H9 (cell line): ENCODE results near the gene SHANK3. TPM values are rescaled to one million over a fixed set of nuclear protein-coding genes. Genes with fewer than 3 reads are reported as not detected.
"Not testable (repeated sequence)": the region's sequence is repeated elsewhere in the genome, so short reads cannot be mapped to it uniquely, and the experiment has no call there.

Source experiments
- DNase-seq: peaks from one replicate; pipeline ENCODE4 v3.0.0-alpha.2; 2017
- H2AFZ ChIP-seq: one replicate; pipeline ENCODE4 v1.6.1; 2013; ENCODE audit warnings: mild to moderate bottlenecking, low read length, control low read depth, moderate library complexity
- H2AK5ac ChIP-seq: 2 replicates; pipeline ENCODE4 v1.6.1; 2013; ENCODE audit warnings: low read length, control low read depth, mixed read lengths; ENCODE audit not compliant: insufficient read length
- H2BK120ac ChIP-seq: one replicate; pipeline ENCODE4 v1.6.1; 2013; ENCODE audit warnings: low read depth, mild to moderate bottlenecking, low read length, control low read depth, inconsistent platforms; ENCODE audit not compliant: poor library complexity, severe bottlenecking
- H2BK12ac ChIP-seq: 2 replicates; pipeline ENCODE4 v1.6.1; 2013; ENCODE audit warnings: low read length, control low read depth, mixed read lengths, low read depth; ENCODE audit not compliant: insufficient read length
- H2BK15ac ChIP-seq: 2 replicates; pipeline ENCODE4 v1.6.1; 2013; ENCODE audit warnings: low read depth, low read length, control low read depth
- H2BK20ac ChIP-seq: one replicate; pipeline ENCODE4 v1.6.1; 2013; ENCODE audit warnings: low read depth, mild to moderate bottlenecking, low read length, control low read depth, inconsistent platforms; ENCODE audit not compliant: poor library complexity, severe bottlenecking
- H2BK5ac ChIP-seq: 2 replicates; pipeline ENCODE4 v1.6.1; 2013; ENCODE audit warnings: low read length, control low read depth, mixed read lengths; ENCODE audit not compliant: insufficient read length
- H3K14ac ChIP-seq: 2 replicates; pipeline ENCODE4 v1.6.1; 2013; ENCODE audit warnings: low read length, control low read depth; ENCODE audit not compliant: insufficient read depth
- H3K18ac ChIP-seq: 2 replicates; pipeline ENCODE4 v1.6.1; 2013; ENCODE audit warnings: low read depth, mild to moderate bottlenecking, mixed read lengths, low read length, control low read depth; ENCODE audit not compliant: insufficient read length
- H3K23ac ChIP-seq: 2 replicates; pipeline ENCODE4 v1.6.1; 2013; ENCODE audit warnings: low read length, control low read depth, mixed read lengths, low read depth; ENCODE audit not compliant: insufficient read length
- H3K23me2 ChIP-seq: 2 replicates; pipeline ENCODE4 v1.6.1; 2013; ENCODE audit warnings: low read depth, mild to moderate bottlenecking, mixed read lengths, low read length, control low read depth; ENCODE audit not compliant: insufficient read length, poor library complexity, severe bottlenecking
- H3K27ac ChIP-seq: 2 replicates; pipeline ENCODE4 v1.5.1; 2013; ENCODE audit warnings: low read length, control low read depth, mixed read lengths, low read depth; ENCODE audit not compliant: insufficient read length
- H3K27me3 ChIP-seq: 2 replicates; pipeline ENCODE4 v1.6.1; 2013; ENCODE audit warnings: low read length, control low read depth, inconsistent platforms; ENCODE audit not compliant: insufficient read depth
- H3K4ac ChIP-seq: 2 replicates; pipeline ENCODE4 v1.6.1; 2013; ENCODE audit warnings: low read depth, mild to moderate bottlenecking, control low read depth, inconsistent platforms, low read length, moderate library complexity
- H3K4me1 ChIP-seq: 2 replicates; pipeline ENCODE4 v1.6.1; 2013; ENCODE audit warnings: low read length, control low read depth, inconsistent platforms; ENCODE audit not compliant: insufficient read depth
- H3K4me2 ChIP-seq: 2 replicates; pipeline ENCODE4 v1.6.1; 2013; ENCODE audit warnings: low read length, control low read depth, mixed read lengths; ENCODE audit not compliant: insufficient read length, insufficient read depth
- H3K56ac ChIP-seq: 2 replicates; pipeline ENCODE4 v1.6.1; 2013; ENCODE audit warnings: low read depth, mild to moderate bottlenecking, mixed read lengths, low read length, control low read depth; ENCODE audit not compliant: insufficient read length
- H3K79me1 ChIP-seq: 2 replicates; pipeline ENCODE4 v1.6.1; 2013; ENCODE audit warnings: low read depth, mild to moderate bottlenecking, moderate library complexity, low read length, control low read depth, inconsistent platforms; ENCODE audit not compliant: insufficient read depth, poor library complexity, severe bottlenecking
- H3K79me2 ChIP-seq: 2 replicates; pipeline ENCODE4 v1.6.1; 2013; ENCODE audit warnings: low read length, control low read depth, inconsistent platforms; ENCODE audit not compliant: insufficient read depth
- H3K9ac ChIP-seq: 2 replicates; pipeline ENCODE4 v1.6.1; 2013; ENCODE audit warnings: low read length, control low read depth, mixed read lengths; ENCODE audit not compliant: insufficient read length; ENCODE audit errors: extremely low read depth
- H3K9me3 ChIP-seq: one replicate; pipeline ENCODE4 v1.6.1; 2013; ENCODE audit warnings: low read depth, low read length, inconsistent platforms; ENCODE audit not compliant: control insufficient read depth
- H3T11ph ChIP-seq: one replicate; pipeline ENCODE4 v1.6.1; 2013; ENCODE audit warnings: mild to moderate bottlenecking, low read length, control low read depth, inconsistent platforms
- H4K20me1 ChIP-seq: one replicate; pipeline ENCODE4 v1.6.1; 2013; ENCODE audit not compliant: control insufficient read depth, insufficient read length, insufficient read depth
- H4K5ac ChIP-seq: 2 replicates; pipeline ENCODE4 v1.6.1; 2013; ENCODE audit warnings: low read depth, mild to moderate bottlenecking, mixed read lengths, low read length, control low read depth; ENCODE audit not compliant: insufficient read length
- H4K8ac ChIP-seq: replicated peaks from 2 replicates; pipeline ENCODE4 v1.6.1; 2013; ENCODE audit warnings: low read length, control low read depth, mixed read lengths, low read depth; ENCODE audit not compliant: insufficient read length
- H4K91ac ChIP-seq: 2 replicates; pipeline ENCODE4 v1.6.1; 2013; ENCODE audit warnings: low read depth, mild to moderate bottlenecking, moderate library complexity, mixed read lengths, low read length, control low read depth; ENCODE audit not compliant: insufficient read length
- H3K27ac Mint-ChIP-seq, 3 experiments: 2 replicates in 2 of 3; 3 replicates in 1 of 3; pipeline ENCODE4 v1.8.0; 2020 to 2021; ENCODE audit warnings: mixed read lengths in 3 of 3, mild to moderate bottlenecking in 1 of 3, moderate library complexity in 1 of 3
- H3K27me3 Mint-ChIP-seq: 2 replicates; pipeline ENCODE4 v1.8.0; 2021; ENCODE audit warnings: low read depth, mild to moderate bottlenecking, moderate library complexity, mixed read lengths
- H3K36me3 Mint-ChIP-seq, 3 experiments: 2 replicates in 2 of 3; 3 replicates in 1 of 3; pipeline ENCODE4 v1.8.0; 2020 to 2021; ENCODE audit warnings: low read depth in 3 of 3, mixed read lengths in 3 of 3; ENCODE audit not compliant: insufficient read depth in 1 of 3
- H3K4me1 Mint-ChIP-seq, 2 experiments: 2 replicates each; pipeline ENCODE4 v1.8.0; 2020; ENCODE audit warnings: mixed read lengths in 2 of 2
- H3K4me3 Mint-ChIP-seq, 2 experiments: 2 replicates in 1 of 2; 3 replicates in 1 of 2; pipeline ENCODE4 v1.8.0; 2020 to 2021; ENCODE audit warnings: mild to moderate bottlenecking in 2 of 2, mixed read lengths in 2 of 2, moderate library complexity in 1 of 2
- H3K9me3 Mint-ChIP-seq, 2 experiments: 2 replicates in 1 of 2; 3 replicates in 1 of 2; pipeline ENCODE4 v1.8.0; 2020; ENCODE audit warnings: mild to moderate bottlenecking in 2 of 2, mixed read lengths in 2 of 2, moderate library complexity in 1 of 2
- CTCF ChIP-seq: fragments of 200-600 bp; sonication (generic); conservative IDR thresholded peaks from 3 replicates; pipeline ENCODE4 v1.8.0; 2021; ENCODE audit warnings: antibody characterized with exemption, mild to moderate bottlenecking
- WGBS: extraction: QIAGEN DNeasy Blood & Tissue Kit; methylation state at CpG from one replicate; pipeline ENCODE4 v1.1.7; 2013; ENCODE audit warnings: missing lambda C conversion rate, low lambda C conversion rate, mixed read lengths; ENCODE audit not compliant: insufficient read length; ENCODE audit errors: extremely low coverage; 5-methylcytosine and 5-hydroxymethylcytosine counted together
- total RNA-seq: library from RNA; stranded (reverse); gene quantifications from 2 replicates; pipeline ENCODE4 v1.2.1, GENCODE V29; 2021

The SHANK3 gene
- total RNA-seq, 1 experiment from 2014 or later, result 8.7 TPM

GRCh38 chr22:50653256-50653655 lies 19.4 kb upstream of the SHANK3 start:
- no peak overlapping the region for H2BK20ac ChIP-seq
- Mint-ChIP-seq H3K4me1 (no peaks in the 10 kb centered on the region), H3K4me3 (no peak overlapping the region), H3K27me3 (peaks cover 70% of the 10 kb centered on the region), H3K36me3 (peaks cover 5 to 7% (median 6%) of the 10 kb centered on the region in 3 experiments; a peak in 6 of 7 replicates), H3K27ac (no peak overlapping the region), H3K9me3 (peaks cover 34 to 43% of the 10 kb centered on the region in 2 experiments)
- H3K4me2 ChIP-seq, result no peak overlapping the region
- no peaks in the 10 kb centered on the region for H4K20me1 ChIP-seq
- no peak overlapping the region for H2BK5ac ChIP-seq
- no peak overlapping the region for H3K9ac ChIP-seq
- no peak overlapping the region for H2BK12ac ChIP-seq
- DNase-seq, result no peak
- no peak overlapping the region for H3K23ac ChIP-seq
- H2BK15ac ChIP-seq, result no peak overlapping the region
- H4K91ac ChIP-seq, result no peak overlapping the region
- H3K4ac ChIP-seq, result no peak overlapping the region
- H2AFZ ChIP-seq, result no peak overlapping the region
- H3K27ac ChIP-seq, result no peak overlapping the region
- no peak overlapping the region for H3K18ac ChIP-seq
- no peak for TF ChIP-seq CTCF
- H3K9me3 ChIP-seq, result peaks cover 5% of the 10 kb centered on the region
- H3K27me3 ChIP-seq, result peaks cover 3% of the 10 kb centered on the region; the same call in 1 of the 2 replicates
- no peaks in the 10 kb centered on the region for H3K79me1 ChIP-seq
- no CpG with 5 or more reads among the region's 10 CpGs for WGBS
- H3K23me2 ChIP-seq, result no peaks in the 10 kb centered on the region
- no peak overlapping the region for H3K14ac ChIP-seq
- no peak overlapping the region for H2BK120ac ChIP-seq
- no peak overlapping the region for H3T11ph ChIP-seq
- no peaks in the 10 kb centered on the region for H3K79me2 ChIP-seq
- no peak overlapping the region for H3K56ac ChIP-seq
- H4K5ac ChIP-seq, result no peak overlapping the region
- no peaks in the 10 kb centered on the region for H3K4me1 ChIP-seq
- no peak overlapping the region for H2AK5ac ChIP-seq
- H4K8ac ChIP-seq, result no peak overlapping the region

GRCh38 chr22:50654664-50655063 lies 18.0 kb upstream of the SHANK3 start:
- H3K4me1 Mint-ChIP-seq, H2BK12ac ChIP-seq, H2BK15ac ChIP-seq, H3K23ac ChIP-seq, H3K36me3 Mint-ChIP-seq, H3K9ac ChIP-seq, H3K79me2 ChIP-seq, H3K23me2 ChIP-seq, H4K5ac ChIP-seq, H3T11ph ChIP-seq, H3K9me3 ChIP-seq, H3K4ac ChIP-seq, H3K27ac Mint-ChIP-seq, H4K8ac ChIP-seq, H3K79me1 ChIP-seq, H3K14ac ChIP-seq, DNase-seq, H3K18ac ChIP-seq, H3K56ac ChIP-seq, H3K4me3 Mint-ChIP-seq, H2AK5ac ChIP-seq, H4K91ac ChIP-seq, H2AFZ ChIP-seq, H2BK20ac ChIP-seq, H2BK120ac ChIP-seq, H3K4me1 ChIP-seq, H3K4me2 ChIP-seq, H3K27ac ChIP-seq, H4K20me1 ChIP-seq, H2BK5ac ChIP-seq, H3K27me3 ChIP-seq: not testable (repeated sequence)
- WGBS, result no CpG with 5 or more reads among the region's 6 CpGs
- H3K9me3 Mint-ChIP-seq, result peaks cover 26 to 32% of the 10 kb centered on the region in 2 experiments
- peaks cover 76% of the 10 kb centered on the region for H3K27me3 Mint-ChIP-seq
